Neural progenitor cell (in vitro differentiated cells): ENCODE data around the gene AMOTL2.

Experiments used
- CTCF ChIP-seq: fragments of 200-600 bp; sonication (generic); IDR thresholded peaks from 2 replicates; pipeline ENCODE4 v1.5.1; 2017; ENCODE audit warnings: antibody characterized with exemption, mild to moderate bottlenecking
- EZH2 ChIP-seq: fragments of 200-600 bp; sonication (generic); IDR thresholded peaks from 2 replicates; pipeline ENCODE4 v1.6.1; 2017; ENCODE audit warnings: antibody characterized with exemption, mild to moderate bottlenecking, moderate library complexity
- EZH2phosphoT487 ChIP-seq: fragments of 200-600 bp; sonication (generic); IDR thresholded peaks from 2 replicates; pipeline ENCODE4 v1.6.1; 2017; ENCODE audit warnings: antibody characterized with exemption

- TF ChIP-seq CTCF (no peak), EZH2 (no peak), EZH2phosphoT487 (no peak)
Observed at GRCh38 chr3:134313847-134314587, 60.2 kb downstream of the AMOTL2 start.
